K562 (cell line): ENCODE results near the gene DTD1. TPM values are rescaled to one million over a fixed set of nuclear protein-coding genes. Genes with fewer than 3 reads are reported as not detected.

Source experiments
- ATAC-seq: fragments of 200-7000 bp; cut with Tn5 transposase; 3 replicates; pipeline ENCODE4 v1.9.1; 2020; ENCODE audit warnings: moderate library complexity
- BruUV-seq: library from RNA; stranded (reverse); fragments of 400-500 nt; replicated peaks from 2 replicates; lab custom pipeline; 2021; lab: Mats Ljungman, UMichigan
- CTCF ChIA-PET: fragments of 300-600 bp; formaldehyde crosslinking; extraction: SDS; loops from one replicate; lab custom pipeline; 2021; ENCODE audit warnings: low intra/inter-chr PET ratio; lab: Yijun Ruan, JAX
- POLR2A ChIA-PET: fragments of 300-600, 350-650 bp; sonication (Branson Sonifier 250); formaldehyde crosslinking; extraction: SDS; loops from one replicate; lab custom pipeline; 2021; ENCODE audit warnings: antibody characterized with exemption, inconsistent platforms; lab: Yijun Ruan, JAX
- DNase-seq, 4 experiments: peaks; one replicate each; pipeline versions ENCODE4 v3.0.0 to v3.0.0-alpha.2; 2011 to 2018; ENCODE audit warnings: low spot score in 3 of 4, mixed read lengths in 3 of 4; ENCODE audit errors: extremely low read depth in 1 of 4
- FAIRE-seq: peaks from 2 replicates; lab custom pipeline; 2011; peaks lifted over from hg19 to GRCh38; lab: Jason Lieb, UNC
- H2AFZ ChIP-seq: 2 replicates; pipeline ENCODE4 v1.6.0; 2011; ENCODE audit warnings: low read depth, low read length, control low read depth, inconsistent platforms
- H3K27ac ChIP-seq: fragments of 200-600 bp; 3 replicates; pipeline ENCODE4 v1.8.0; 2011; ENCODE audit warnings: low read depth, mild to moderate bottlenecking, control low read depth, inconsistent platforms, low read length, moderate library complexity, mixed read lengths; ENCODE audit errors: extremely low read depth
- H3K27me3 ChIP-seq, 2 experiments: fragments of 300-600 bp in 1 of 2; 2 replicates in 1 of 2; 3 replicates in 1 of 2; pipeline versions ENCODE4 v1.6.0 to v1.8.0; 2011; ENCODE audit warnings: inconsistent platforms in 2 of 2, low read length in 2 of 2, mild to moderate bottlenecking in 1 of 2, mixed read lengths in 1 of 2, moderate library complexity in 1 of 2; ENCODE audit not compliant: control insufficient read depth in 2 of 2, insufficient read depth in 2 of 2
- H3K36me3 ChIP-seq: fragments of 300-600 bp; 3 replicates; pipeline ENCODE4 v1.8.0; 2011; ENCODE audit warnings: mild to moderate bottlenecking, low read length, inconsistent platforms; ENCODE audit not compliant: control insufficient read depth, insufficient read depth
- H3K4me1 ChIP-seq, 2 experiments: fragments of 200-600 bp in 1 of 2; replicated peaks in 1 of 2; 2 replicates in 1 of 2; 3 replicates in 1 of 2; pipeline versions ENCODE4 v1.5.1 to v1.8.0; 2011; ENCODE audit warnings: inconsistent platforms in 2 of 2, low read length in 2 of 2, mild to moderate bottlenecking in 1 of 2, mixed read lengths in 1 of 2, moderate library complexity in 1 of 2; ENCODE audit not compliant: control insufficient read depth in 2 of 2, insufficient read depth in 2 of 2
- H3K4me2 ChIP-seq: 2 replicates; pipeline ENCODE4 v1.6.1; 2011; ENCODE audit warnings: low read length, control low read depth, inconsistent platforms, mixed read lengths; ENCODE audit not compliant: insufficient read depth
- H3K4me3 ChIP-seq: fragments of 200-600 bp; sonication (generic), shearing (Covaris generic); 2 replicates; pipeline ENCODE4 v1.5.1; 2016; ENCODE audit warnings: control low read depth, inconsistent platforms
- H3K79me2 ChIP-seq: fragments of 200-600 bp; 3 replicates; pipeline ENCODE4 v1.8.0; 2011; ENCODE audit warnings: low read length, inconsistent platforms; ENCODE audit not compliant: control insufficient read depth, insufficient read depth
- H3K9ac ChIP-seq, 2 experiments: 2 replicates each; pipeline versions ENCODE4 v1.6.0 to v1.6.1; 2011; ENCODE audit warnings: low read depth in 2 of 2, low read length in 2 of 2, control low read depth in 1 of 2, inconsistent platforms in 1 of 2, mild to moderate bottlenecking in 1 of 2, mixed read lengths in 1 of 2; ENCODE audit not compliant: insufficient read depth in 1 of 2
- H3K9me1 ChIP-seq: one replicate; pipeline ENCODE4 v1.6.0; 2011; ENCODE audit warnings: inconsistent platforms, mild to moderate bottlenecking, low read length, moderate library complexity; ENCODE audit not compliant: control insufficient read depth, insufficient read depth
- H3K9me3 ChIP-seq: replicated peaks from 2 replicates; pipeline ENCODE4 v1.5.1; 2011; ENCODE audit warnings: low read depth, low read length, inconsistent platforms; ENCODE audit not compliant: control insufficient read depth, insufficient read depth
- H4K20me1 ChIP-seq: replicated peaks from 2 replicates; pipeline ENCODE4 v1.6.1; 2011; ENCODE audit warnings: low read length, inconsistent platforms, mixed read lengths; ENCODE audit not compliant: control insufficient read depth, insufficient read depth
- JUNB ChIP-seq: fragments of 450-650 bp; formaldehyde crosslinking; conservative IDR thresholded peaks from 2 replicates; pipeline ENCODE4 v1.4.0; 2020; ENCODE audit warnings: mild to moderate bottlenecking
- WGBS: fragments of 100-300 bp; shearing (Covaris generic); methylation state at CpG from one replicate; pipeline ENCODE4 v1.1.6; 2016; ENCODE audit warnings: low coverage, mixed read lengths; ENCODE audit not compliant: insufficient coverage; ENCODE audit errors: missing lambda C conversion rate; 5-methylcytosine and 5-hydroxymethylcytosine counted together
- in situ Hi-C: fragments of 300-500 bp; cut with MboI; formaldehyde crosslinking; loops from 4 replicates; pipeline ENCODE4 v1.15.0; 2018; ENCODE audit warnings: inconsistent platforms, mixed read lengths
- intact Hi-C: fragments of 100-400 bp; cut with micrococcal nuclease; formaldehyde crosslinking; loops from 2 replicates; pipeline ENCODE4 v1.14.2; 2022
- polyA plus RNA-seq, 8 experiments: library from polyadenylated mRNA; depleted of rRNA in 4 of 8; stranded (reverse) in 5 of 8; unstranded in 3 of 8; fragments of >200 nt; fragmentation: Nextera tagmentation in 2 of 8; fragmentation: Illumina TruSeq in 1 of 8; extraction: Ambion mirVana in 2 of 8; extraction: Trizol in 1 of 8; gene quantifications; 2 replicates each; pipeline versions ENCODE4 v1.2.1 to v1.2.3, GENCODE V29; 2011 to 2014; ENCODE audit warnings: inconsistent platforms in 1 of 8, missing spikeins in 1 of 8
- total RNA-seq, 7 experiments: library from RNA; depleted of rRNA in 6 of 7; stranded (reverse); fragments of >200 nt in 6 of 7; fragmentation: Illumina TruSeq in 2 of 7; extraction: Trizol in 2 of 7; gene quantifications; 2 replicates each; pipeline versions ENCODE4 v1.2.1 to v1.2.3, GENCODE V29; 2011 to 2021; ENCODE audit warnings: low replicate concordance in 1 of 7
- TF ChIP-seq, protein P1 (sequence below): fragments of 450-650 bp; IDR thresholded peaks from 2 replicates; pipeline ENCODE4 v1.6.1; 2016; ENCODE audit warnings: borderline replicate concordance

Gene DTD1
- total and polyA plus RNA-seq, 9 of the 15 experiments (the other 6 are each of a cell fraction or from before 2014, with no cell fraction given), result 5.7 to 28.6 (median 26.8) TPM

DNA sequence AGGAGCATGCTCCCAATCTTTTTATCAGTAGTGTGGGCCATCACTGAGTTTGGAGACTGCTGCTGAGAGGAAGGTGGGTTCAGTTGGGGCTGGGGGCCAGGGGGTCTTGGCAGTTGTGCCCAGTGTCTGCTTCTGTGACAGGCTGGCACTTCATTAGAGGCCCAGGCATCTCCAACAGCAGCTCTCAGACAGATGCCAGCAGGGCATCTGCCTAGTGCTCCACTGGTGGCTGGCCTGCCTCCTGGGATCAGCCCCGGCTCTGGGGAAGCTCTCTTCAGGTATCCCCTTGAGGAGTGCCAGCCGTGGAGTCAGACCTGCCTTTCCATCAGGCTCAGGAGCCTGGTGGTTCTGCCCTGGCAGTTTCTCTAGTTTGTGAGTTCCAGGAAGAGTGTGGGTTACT is 77.3 kb downstream of the DTD1 start:
- no peaks in the 10 kb centered on the region; a peak in 1 of 5 replicates for H3K27me3 ChIP-seq
- no peak overlapping the region for H3K9ac ChIP-seq
- ATAC-seq, result no peak
- H3K4me3 ChIP-seq, result no peak overlapping the region
- ChIA-PET POLR2A (interaction anchor here (1.6 kb wide), 1 partner anchor 18 kb away, joined by 3 read pairs; no protein-coding TSS in a partner anchor), CTCF (interaction anchor here (0.6 kb wide), 1 partner anchor 599 kb away, joined by 7 read pairs; no protein-coding TSS in a partner anchor)
- peaks cover 2% of the 10 kb centered on the region for H3K9me1 ChIP-seq
- DNase-seq, result no peak
- 20% methylated on average over 2 of the region's 2 CpGs for WGBS
- no peaks in the 10 kb centered on the region for H3K4me1 ChIP-seq
- H2AFZ ChIP-seq, result no peak overlapping the region
- H3K9me3 ChIP-seq, result no peaks in the 10 kb centered on the region
- H3K79me2 ChIP-seq, result no peaks in the 10 kb centered on the region
- BruUV-seq, result no TSS peak
- FAIRE-seq, result no peak
- H3K4me2 ChIP-seq, result no peak overlapping the region
- H3K36me3 ChIP-seq, result no peaks in the 10 kb centered on the region
- intact Hi-C loops, result no loop called here
- H4K20me1 ChIP-seq, result 0 out of 2 replicates have a peak, but pooled peaks cover 4% of the 10 kb centered on the region
- no peak overlapping the region for H3K27ac ChIP-seq
- TF ChIP-seq JUNB (CRISPR knock-in tag), result no peak
- TF ChIP-seq, protein P1, sequence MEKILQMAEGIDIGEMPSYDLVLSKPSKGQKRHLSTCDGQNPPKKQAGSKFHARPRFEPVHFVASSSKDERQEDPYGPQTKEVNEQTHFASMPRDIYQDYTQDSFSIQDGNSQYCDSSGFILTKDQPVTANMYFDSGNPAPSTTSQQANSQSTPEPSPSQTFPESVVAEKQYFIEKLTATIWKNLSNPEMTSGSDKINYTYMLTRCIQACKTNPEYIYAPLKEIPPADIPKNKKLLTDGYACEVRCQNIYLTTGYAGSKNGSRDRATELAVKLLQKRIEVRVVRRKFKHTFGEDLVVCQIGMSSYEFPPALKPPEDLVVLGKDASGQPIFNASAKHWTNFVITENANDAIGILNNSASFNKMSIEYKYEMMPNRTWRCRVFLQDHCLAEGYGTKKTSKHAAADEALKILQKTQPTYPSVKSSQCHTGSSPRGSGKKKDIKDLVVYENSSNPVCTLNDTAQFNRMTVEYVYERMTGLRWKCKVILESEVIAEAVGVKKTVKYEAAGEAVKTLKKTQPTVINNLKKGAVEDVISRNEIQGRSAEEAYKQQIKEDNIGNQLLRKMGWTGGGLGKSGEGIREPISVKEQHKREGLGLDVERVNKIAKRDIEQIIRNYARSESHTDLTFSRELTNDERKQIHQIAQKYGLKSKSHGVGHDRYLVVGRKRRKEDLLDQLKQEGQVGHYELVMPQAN, result no peak
- TF ChIP-seq, all 486 proteins: peak for 0
- in situ Hi-C loops, result no loop called here
